Stimulated activated CD4-positive, alpha-beta T cell treated with anti-CD3 and anti-CD28 coated beads, Interleukin-1b, Interleukin-23, amount 100 ng/mL, for 24 hours (primary cell): ENCODE measurements around the gene MTR.
A peak's percentile ranks its signal among the peaks of the same experiment; 100 is the strongest.

Experiments
- DNase-seq, 4 experiments: peaks; one replicate each; pipeline ENCODE4 v3.0.0-alpha.2; 2020; ENCODE audit warnings: low read depth in 4 of 4, low spot score in 1 of 4

MTR gene

GRCh38 chr1:236862219-236862591 lies 67.1 kb downstream of the MTR start:
- no peak for DNase-seq

GRCh38 chr1:236862615-236863211 lies 67.6 kb downstream of the MTR start:
- no peak for DNase-seq

- DNase-seq: no peak
Observed at GRCh38 chr1:236864211-236864610, 69.1 kb downstream of the MTR start.

- DNase-seq: no peak
Observed at GRCh38 chr1:236864996-236865817, 70.1 kb downstream of the MTR start.

- DNase-seq: no peak
Observed at GRCh38 chr1:236865818-236866155, 70.7 kb downstream of the MTR start.

- DNase-seq: peak in 3 of 4 experiments; percentile 6 to 11 (median 7)
Observed at GRCh38 chr1:236868625-236869467, 73.8 kb downstream of the MTR start.

GRCh38 chr1:236869911-236870310 lies 74.8 kb downstream of the MTR start:
- no peak for DNase-seq

GRCh38 chr1:236870721-236871120 lies 75.6 kb downstream of the MTR start:
- DNase-seq: no peak

- no peak for DNase-seq
Observed at GRCh38 chr1:236872075-236872666, 77.1 kb downstream of the MTR start.

GRCh38 chr1:236875975-236876374 lies 80.9 kb downstream of the MTR start:
- no peak for DNase-seq

- no peak for DNase-seq
Observed at GRCh38 chr1:236877661-236878060, 82.6 kb downstream of the MTR start.

- DNase-seq: no peak
Observed at GRCh38 chr1:236880209-236880608, 85.1 kb downstream of the MTR start.

GRCh38 chr1:236882678-236883077 lies 87.6 kb downstream of the MTR start:
- no peak for DNase-seq

- DNase-seq: no peak
Observed at GRCh38 chr1:236886199-236886598, 91.1 kb downstream of the MTR start.

GRCh38 chr1:236887081-236887480 lies 92.0 kb downstream of the MTR start:
- DNase-seq: no peak

GRCh38 chr1:236888126-236888525 lies 93.0 kb downstream of the MTR start:
- DNase-seq: no peak

GRCh38 chr1:236888903-236889302 lies 93.8 kb downstream of the MTR start:
- DNase-seq: no peak

- DNase-seq: no peak
Observed at GRCh38 chr1:236890152-236891056, 95.3 kb downstream of the MTR start.

- DNase-seq: no peak
Observed at GRCh38 chr1:236893626-236894545, 98.8 kb downstream of the MTR start.
